Neural cell (in vitro differentiated cells): ENCODE measurements around the gene CCDC24.

ENCODE experiments used
- EP300 ChIP-seq: fragments of 450-650 bp; conservative IDR thresholded peaks from 2 replicates; pipeline ENCODE4 v1.6.1; 2014; ENCODE audit warnings: antibody characterized with exemption, mild to moderate bottlenecking, moderate library complexity; ENCODE audit not compliant: poor library complexity, severe bottlenecking
- EZH2 ChIP-seq: fragments of 200-600, 300-800 bp; shearing (Covaris generic), sonication (generic); IDR thresholded peaks from 2 replicates; pipeline ENCODE4 v1.6.1; 2014; ENCODE audit warnings: antibody characterized with exemption, low read length, borderline replicate concordance, mild to moderate bottlenecking; ENCODE audit not compliant: insufficient read depth, poor library complexity, severe bottlenecking
- MXI1 ChIP-seq: fragments of 450-650 bp; conservative IDR thresholded peaks from 2 replicates; pipeline ENCODE4 v1.6.1; 2014; ENCODE audit warnings: antibody characterized with exemption, mild to moderate bottlenecking; ENCODE audit not compliant: poor library complexity, severe bottlenecking
- RAD21 ChIP-seq: fragments of 450-650 bp; conservative IDR thresholded peaks from 2 replicates; pipeline ENCODE4 v1.6.1; 2014; ENCODE audit warnings: antibody characterized with exemption, mild to moderate bottlenecking, moderate library complexity
- REST ChIP-seq: IDR thresholded peaks from 2 replicates; pipeline ENCODE4 v1.6.1; 2012; ENCODE audit warnings: borderline replicate concordance
- SMC3 ChIP-seq: fragments of 450-650 bp; conservative IDR thresholded peaks from 2 replicates; pipeline ENCODE4 v1.6.1; 2014; ENCODE audit warnings: antibody characterized with exemption, mild to moderate bottlenecking, moderate library complexity; ENCODE audit not compliant: poor library complexity
- TAF1 ChIP-seq: IDR thresholded peaks from 2 replicates; pipeline ENCODE4 v1.6.1; 2012; ENCODE audit warnings: low read depth
- TF ChIP-seq, protein P1 (sequence below): fragments of 450-650 bp; IDR thresholded peaks from 2 replicates; pipeline ENCODE4 v1.5.1; 2014; ENCODE audit warnings: antibody characterized with exemption, mild to moderate bottlenecking, moderate library complexity; ENCODE audit not compliant: poor library complexity, severe bottlenecking

DNA sequence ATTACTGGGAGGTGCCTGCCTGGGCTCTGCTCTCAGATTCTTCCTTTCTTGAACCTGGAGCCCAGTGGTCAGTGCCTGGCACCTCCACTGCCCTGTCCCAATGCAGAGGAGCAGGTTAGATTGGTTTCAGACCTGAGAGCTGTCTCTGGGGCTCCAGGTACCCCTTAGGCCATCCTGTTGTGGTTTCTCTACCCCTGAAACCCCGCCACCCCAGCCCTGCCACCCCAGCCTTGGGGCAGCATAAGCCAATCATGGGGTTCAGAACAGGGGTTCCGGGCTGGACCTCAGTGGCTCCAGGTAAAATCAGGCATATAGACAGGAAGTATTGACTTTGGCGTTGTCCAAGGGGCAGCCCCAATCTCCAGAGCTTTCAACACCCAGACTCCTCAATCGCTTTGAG lies 43.0 kb downstream of the CCDC24 start:
- no peak for TF ChIP-seq RAD21
- TF ChIP-seq EP300 = no peak
- TF ChIP-seq, protein P1, sequence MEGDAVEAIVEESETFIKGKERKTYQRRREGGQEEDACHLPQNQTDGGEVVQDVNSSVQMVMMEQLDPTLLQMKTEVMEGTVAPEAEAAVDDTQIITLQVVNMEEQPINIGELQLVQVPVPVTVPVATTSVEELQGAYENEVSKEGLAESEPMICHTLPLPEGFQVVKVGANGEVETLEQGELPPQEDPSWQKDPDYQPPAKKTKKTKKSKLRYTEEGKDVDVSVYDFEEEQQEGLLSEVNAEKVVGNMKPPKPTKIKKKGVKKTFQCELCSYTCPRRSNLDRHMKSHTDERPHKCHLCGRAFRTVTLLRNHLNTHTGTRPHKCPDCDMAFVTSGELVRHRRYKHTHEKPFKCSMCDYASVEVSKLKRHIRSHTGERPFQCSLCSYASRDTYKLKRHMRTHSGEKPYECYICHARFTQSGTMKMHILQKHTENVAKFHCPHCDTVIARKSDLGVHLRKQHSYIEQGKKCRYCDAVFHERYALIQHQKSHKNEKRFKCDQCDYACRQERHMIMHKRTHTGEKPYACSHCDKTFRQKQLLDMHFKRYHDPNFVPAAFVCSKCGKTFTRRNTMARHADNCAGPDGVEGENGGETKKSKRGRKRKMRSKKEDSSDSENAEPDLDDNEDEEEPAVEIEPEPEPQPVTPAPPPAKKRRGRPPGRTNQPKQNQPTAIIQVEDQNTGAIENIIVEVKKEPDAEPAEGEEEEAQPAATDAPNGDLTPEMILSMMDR = no peak
- TF ChIP-seq EZH2 = no peak
- no peak for TF ChIP-seq REST
- no peak for TF ChIP-seq SMC3
- no peak for TF ChIP-seq MXI1
- no peak for TF ChIP-seq TAF1
